H1 (cell line): ENCODE data around the gene FCMR. TPM values are rescaled to one million over a fixed set of nuclear protein-coding genes. Genes with fewer than 3 reads are reported as not detected.

Source experiments
- CTCF ChIA-PET: fragments of 300-600 bp; sonication (Branson Sonifier 250); formaldehyde crosslinking; loops from one replicate; lab custom pipeline; 2021; ENCODE audit not compliant: partially characterized antibody; lab: Charles Lee
- POLR2A ChIA-PET: fragments of 300-600 bp; sonication (Branson Sonifier 250); formaldehyde crosslinking; loops from one replicate; lab custom pipeline; 2021; ENCODE audit warnings: inconsistent platforms; ENCODE audit not compliant: partially characterized antibody; lab: Charles Lee
- DNase-seq, 2 experiments: peaks; one replicate each; pipeline versions ENCODE4 v3.0.0 to v3.0.0-alpha.2; 2010 to 2022; ENCODE audit warnings: low spot score in 2 of 2, low read depth in 1 of 2, mixed read lengths in 1 of 2
- FAIRE-seq: peaks from 2 replicates; lab custom pipeline; 2011; peaks lifted over from hg19 to GRCh38; lab: Jason Lieb, UNC
- H2AFZ ChIP-seq: 2 replicates; pipeline ENCODE4 v1.8.1; 2012; ENCODE audit warnings: low read length, inconsistent platforms
- H2AK5ac ChIP-seq: 2 replicates; pipeline ENCODE4 v1.6.1; 2013; ENCODE audit warnings: low read depth, low read length
- H2BK120ac ChIP-seq: replicated peaks from 2 replicates; pipeline ENCODE3; 2013; ENCODE audit warnings: low read depth, low read length, inconsistent platforms
- H2BK12ac ChIP-seq: 2 replicates; pipeline ENCODE4 v1.6.1; 2013; ENCODE audit warnings: low read depth, low read length
- H2BK15ac ChIP-seq: 2 replicates; pipeline ENCODE4 v1.6.1; 2013; ENCODE audit warnings: low read length
- H2BK20ac ChIP-seq: 2 replicates; pipeline ENCODE4 v1.6.1; 2013; ENCODE audit warnings: low read length
- H2BK5ac ChIP-seq: 2 replicates; pipeline ENCODE4 v1.6.1; 2013; ENCODE audit warnings: low read depth, low read length
- H3K14ac ChIP-seq: 2 replicates; pipeline ENCODE4 v1.6.1; 2013; ENCODE audit warnings: inconsistent platforms; ENCODE audit not compliant: insufficient read length
- H3K18ac ChIP-seq: 2 replicates; pipeline ENCODE4 v1.6.1; 2013; ENCODE audit warnings: low read length; ENCODE audit errors: extremely low read depth
- H3K23ac ChIP-seq: 2 replicates; pipeline ENCODE4 v1.6.1; 2013; ENCODE audit warnings: inconsistent platforms; ENCODE audit not compliant: insufficient read length
- H3K23me2 ChIP-seq: 2 replicates; pipeline ENCODE4 v1.6.1; 2013; ENCODE audit warnings: low read depth, low read length
- H3K27ac ChIP-seq: 2 replicates; pipeline ENCODE4 v1.6.1; 2011; ENCODE audit warnings: low read depth, low read length, inconsistent platforms
- H3K27me3 ChIP-seq, 4 experiments: replicated peaks in 1 of 4; 1 replicate in 1 of 4; 2 replicates in 3 of 4; pipeline versions ENCODE4 v1.6.1 to v1.8.1; 2011 to 2013; ENCODE audit warnings: low read length in 3 of 4, mild to moderate bottlenecking in 3 of 4, inconsistent platforms in 2 of 4, mixed read lengths in 2 of 4, moderate library complexity in 1 of 4; ENCODE audit not compliant: control insufficient read depth in 3 of 4, insufficient read depth in 3 of 4; ENCODE audit errors: extremely low read depth in 1 of 4
- H3K36me3 ChIP-seq, 4 experiments: 2 replicates each; pipeline versions ENCODE4 v1.6.1 to v1.8.1; 2011 to 2013; ENCODE audit warnings: mild to moderate bottlenecking in 4 of 4, low read length in 3 of 4, moderate library complexity in 2 of 4, control low read depth in 1 of 4, inconsistent platforms in 1 of 4; ENCODE audit not compliant: insufficient read depth in 4 of 4, control insufficient read depth in 2 of 4
- H3K4ac ChIP-seq: replicated peaks from 2 replicates; pipeline ENCODE3; 2013; ENCODE audit warnings: low read length, low read depth, mixed read lengths, inconsistent platforms; ENCODE audit not compliant: insufficient read length
- H3K4me1 ChIP-seq, 4 experiments: replicated peaks in 1 of 4; 1 replicate in 1 of 4; 2 replicates in 3 of 4; pipeline versions ENCODE4 v1.6.1 to v1.8.1; 2011 to 2013; ENCODE audit warnings: low read length in 3 of 4, inconsistent platforms in 2 of 4, mixed read lengths in 1 of 4; ENCODE audit not compliant: insufficient read depth in 4 of 4, control insufficient read depth in 3 of 4
- H3K4me2 ChIP-seq, 2 experiments: 2 replicates each; pipeline versions ENCODE4 v1.6.1 to v1.8.1; 2011 to 2013; ENCODE audit warnings: low read depth in 2 of 2, low read length in 2 of 2, control low read depth in 1 of 2, inconsistent platforms in 1 of 2, mild to moderate bottlenecking in 1 of 2; ENCODE audit not compliant: insufficient read depth in 1 of 2
- H3K4me3 ChIP-seq, 4 experiments: fragments of 200-600, 300-600 bp in 1 of 4; sonication (generic), shearing (Covaris generic), sonication (Bioruptor Twin) in 1 of 4; 2 replicates each; pipeline versions ENCODE4 v1.5.1 to v1.8.1; 2011 to 2016; ENCODE audit warnings: low read length in 4 of 4, low read depth in 3 of 4, control low read depth in 2 of 4, inconsistent platforms in 2 of 4, mild to moderate bottlenecking in 2 of 4, mixed read lengths in 1 of 4, moderate library complexity in 1 of 4; ENCODE audit not compliant: insufficient read depth in 2 of 4; ENCODE audit errors: extremely low read depth in 1 of 4
- H3K56ac ChIP-seq: replicated peaks from 2 replicates; pipeline ENCODE3; 2013; ENCODE audit warnings: low read depth, mild to moderate bottlenecking, mixed read lengths, low read length, inconsistent platforms; ENCODE audit not compliant: insufficient read length
- H3K79me1 ChIP-seq: 2 replicates; pipeline ENCODE4 v1.6.1; 2013; ENCODE audit warnings: low read depth, low read length, control low read depth
- H3K79me2 ChIP-seq, 2 experiments: 2 replicates each; pipeline versions ENCODE4 v1.6.1 to v1.8.1; 2012 to 2013; ENCODE audit warnings: low read length in 2 of 2, mild to moderate bottlenecking in 2 of 2, inconsistent platforms in 1 of 2; ENCODE audit not compliant: insufficient read depth in 2 of 2, control insufficient read depth in 1 of 2
- H3K9ac ChIP-seq, 4 experiments: replicated peaks in 1 of 4; 1 replicate in 1 of 4; 2 replicates in 3 of 4; pipeline versions ENCODE4 v1.6.1 to v1.8.1; 2011 to 2013; ENCODE audit warnings: low read depth in 3 of 4, low read length in 3 of 4, control low read depth in 2 of 4, mild to moderate bottlenecking in 2 of 4, moderate library complexity in 2 of 4, inconsistent platforms in 1 of 4; ENCODE audit errors: extremely low read depth in 1 of 4
- H3K9me3 ChIP-seq, 2 experiments: 2 replicates each; pipeline versions ENCODE4 v1.6.1 to v1.8.1; 2012 to 2013; ENCODE audit warnings: mild to moderate bottlenecking in 2 of 2, moderate library complexity in 2 of 2, control low read depth in 1 of 2, inconsistent platforms in 1 of 2, low read depth in 1 of 2, low read length in 1 of 2, mixed read lengths in 1 of 2; ENCODE audit not compliant: insufficient read depth in 2 of 2
- H4K20me1 ChIP-seq, 2 experiments: replicated peaks in 1 of 2; 2 replicates each; pipeline versions ENCODE3 to v1.8.1; 2011 to 2013; ENCODE audit warnings: inconsistent platforms in 2 of 2, low read length in 2 of 2, mild to moderate bottlenecking in 1 of 2; ENCODE audit not compliant: insufficient read depth in 2 of 2, control insufficient read depth in 1 of 2
- H4K5ac ChIP-seq: 2 replicates; pipeline ENCODE4 v1.6.1; 2013; ENCODE audit warnings: low read length, low read depth, mixed read lengths, inconsistent platforms; ENCODE audit not compliant: insufficient read length
- H4K8ac ChIP-seq: 2 replicates; pipeline ENCODE4 v1.8.0; 2013; ENCODE audit warnings: mild to moderate bottlenecking, moderate library complexity, low read length, inconsistent platforms; ENCODE audit not compliant: insufficient read depth; ENCODE audit errors: extremely low read depth
- H4K91ac ChIP-seq: replicated peaks from 2 replicates; pipeline ENCODE3; 2013; ENCODE audit warnings: low read length, mixed read lengths, inconsistent platforms; ENCODE audit not compliant: insufficient read length
- ASH2L ChIP-seq: fragments of 200-600, 300-600 bp; sonication (generic); IDR thresholded peaks from one replicate; pipeline ENCODE4 v1.7.1; 2017; ENCODE audit warnings: low read length
- BRCA1 ChIP-seq: IDR thresholded peaks from 2 replicates; pipeline ENCODE4 v1.6.1; 2012; ENCODE audit warnings: low read depth, low read length, improper control_type of control experiment
- CBX8 ChIP-seq: fragments of 300-800, 300-1000 bp; sonication (generic); IDR thresholded peaks from 2 replicates; pipeline ENCODE4 v1.7.1; 2016; ENCODE audit warnings: low read depth, low read length, borderline replicate concordance
- CHD2 ChIP-seq: IDR thresholded peaks from 2 replicates; pipeline ENCODE4 v1.6.1; 2012; ENCODE audit warnings: low read length, improper control_type of control experiment
- GABPA ChIP-seq: IDR thresholded peaks from 2 replicates; pipeline ENCODE4 v1.6.1; 2011; ENCODE audit warnings: mild to moderate bottlenecking, low read length, moderate library complexity, borderline replicate concordance; ENCODE audit not compliant: insufficient read depth
- JUN ChIP-seq: IDR thresholded peaks from 2 replicates; pipeline ENCODE4 v1.6.1; 2011; ENCODE audit warnings: low read depth, mild to moderate bottlenecking, improper control_type of control experiment, low read length
- KDM5A ChIP-seq: fragments of 200-600 bp; IDR thresholded peaks from 2 replicates; pipeline ENCODE4 v1.7.1; 2012; ENCODE audit warnings: mild to moderate bottlenecking, low read length, inconsistent platforms, mixed read lengths
- POLR2AphosphoS5 ChIP-seq: IDR thresholded peaks from 2 replicates; pipeline ENCODE4 v1.6.1; 2011; ENCODE audit warnings: low read depth, low read length
- SRF ChIP-seq: IDR thresholded peaks from 2 replicates; pipeline ENCODE4 v1.6.1; 2011; ENCODE audit warnings: mild to moderate bottlenecking, low read depth, low read length, moderate library complexity
- TBP ChIP-seq: IDR thresholded peaks from 2 replicates; pipeline ENCODE4 v1.6.1; 2011; ENCODE audit warnings: low read depth, low read length, improper control_type of control experiment
- YY1 ChIP-seq: IDR thresholded peaks from 2 replicates; pipeline ENCODE4 v1.6.1; 2011; ENCODE audit warnings: low read depth, mild to moderate bottlenecking, low read length
- WGBS, 2 experiments: shearing (Covaris generic) in 1 of 2; methylation state at CpG; one replicate each; pipeline versions ENCODE4 v1.1.6 to v1.1.7; 2013 to 2015; ENCODE audit warnings: low lambda C conversion rate in 2 of 2, mixed read lengths in 2 of 2, inconsistent platforms in 1 of 2, low coverage in 1 of 2, missing lambda C conversion rate in 1 of 2; ENCODE audit not compliant: insufficient replicate concordance in 2 of 2, insufficient coverage in 1 of 2, insufficient read length in 1 of 2; ENCODE audit errors: extremely low coverage in 1 of 2, missing lambda C conversion rate in 1 of 2; 5-methylcytosine and 5-hydroxymethylcytosine counted together
- polyA plus RNA-seq, 7 experiments: library from polyadenylated mRNA; depleted of rRNA in 3 of 7; stranded (reverse) in 5 of 7; unstranded in 2 of 7; fragments of >200 nt in 5 of 7; fragments of 200-250 nt in 2 of 7; gene quantifications; 1 replicate in 5 of 7; 2 replicates in 1 of 7; 4 replicates in 1 of 7; pipeline versions ENCODE4 v1.2.1 to v1.2.3, GENCODE V29; 2011 to 2013; ENCODE audit warnings: missing spikeins in 2 of 7, mixed read lengths in 2 of 7
- total RNA-seq: library from RNA; stranded (reverse); fragmentation: NEBNext Ultra II Directional; extraction: Animal tissue kit (Norgen Biotek cat#: 25700); gene quantifications from 2 replicates; pipeline ENCODE4 v1.2.1, GENCODE V29; 2021

Gene FCMR
- total and polyA plus RNA-seq, 2 of the 8 experiments (the other 6 are each of a cell fraction or from before 2014, with no cell fraction given), result 0.53 TPM; not detected in 1

DNA sequence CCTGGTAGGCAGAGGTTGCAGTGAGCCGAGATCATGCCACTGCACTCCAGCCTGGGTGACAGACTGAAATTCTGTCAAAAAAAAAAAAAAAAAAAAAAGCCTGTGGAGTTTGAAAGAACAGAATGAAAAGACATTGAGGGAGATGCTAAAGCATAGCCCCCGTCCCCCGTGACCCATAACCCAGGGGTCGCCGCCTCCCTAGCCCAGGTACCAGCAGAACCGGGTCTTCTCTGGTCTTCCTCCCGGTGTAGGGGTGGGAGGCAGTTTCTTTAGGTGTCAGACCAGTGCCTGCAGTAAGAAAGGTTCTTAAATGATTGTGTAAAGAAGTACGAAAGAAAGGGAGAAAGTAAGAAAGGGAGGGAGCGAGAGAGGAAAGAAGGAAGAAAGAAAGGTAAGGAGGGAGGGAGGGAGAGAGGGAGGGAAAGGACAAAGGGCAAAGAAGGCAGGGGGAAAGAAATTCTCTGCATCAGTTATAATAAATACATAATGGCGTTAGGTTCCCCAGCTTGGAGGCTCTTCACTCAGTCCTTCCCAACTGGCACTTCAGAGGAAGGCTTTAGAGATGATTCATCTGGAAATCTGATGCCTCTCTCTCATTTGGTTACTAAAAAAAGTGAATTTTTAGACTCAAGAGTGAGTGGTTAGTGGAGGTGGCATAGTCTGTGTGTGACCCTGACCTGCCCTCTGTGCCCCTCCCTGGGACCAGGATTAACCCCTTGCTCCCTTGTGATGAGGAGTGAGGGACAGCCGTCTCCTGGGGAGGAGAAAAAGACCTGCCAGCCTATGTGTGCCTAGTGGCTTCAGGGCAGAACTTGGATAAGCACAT is 23.4 kb downstream of the FCMR start:
- no peak overlapping the region for H2AFZ ChIP-seq
- 80 to 100% methylated on average over 2 to 9 of the region's 11 CpGs for WGBS, 2 experiments
- CTCF ChIA-PET, result interaction anchor here (0.6 to 7.2 kb wide), 7 partner anchors 9 to 162 kb away, joined by 3 to 52 read pairs (median 4); partner anchors contain the start of gene IL20

More for the DNA sequence above, 23.4 kb downstream of the FCMR start:
- Histone ChIP-seq H3K4me1 (no peaks in the 10 kb centered on the region; a peak in 1 of 7 replicates), H2BK120ac (no peak overlapping the region), H3K23ac (no peak overlapping the region), H3K14ac (no peak overlapping the region), H3K79me1 (no peaks in the 10 kb centered on the region), H3K18ac (no peak overlapping the region), H4K20me1 (no peaks in the 10 kb centered on the region), H2BK15ac (no peak overlapping the region), H3K23me2 (no peaks in the 10 kb centered on the region), H3K9me3 (no peaks in the 10 kb centered on the region), H3K36me3 (no peaks in the 10 kb centered on the region)
- TF ChIP-seq YY1 (no peak), POLR2AphosphoS5 (no peak), CHD2 (no peak), JUN (no peak), GABPA (no peak), TBP (no peak), BRCA1 (no peak), ASH2L (no peak), CBX8 (no peak), KDM5A (no peak), SRF (no peak)
- TF ChIP-seq, all 59 proteins: peak for 0
- Histone ChIP-seq H2BK20ac (no peak overlapping the region), H2AK5ac (no peak overlapping the region), H3K27ac (no peak overlapping the region), H3K4me2 (no peak overlapping the region), H3K79me2 (no peaks in the 10 kb centered on the region), H3K4me3 (no peak overlapping the region), H3K27me3 (no peaks in the 10 kb centered on the region), H2BK12ac (no peak overlapping the region), H3K9ac (no peak overlapping the region), H4K91ac (no peak overlapping the region), H3K56ac (no peak overlapping the region), H4K5ac (no peak overlapping the region), H2BK5ac (no peak overlapping the region), H4K8ac (no peak overlapping the region), H3K4ac (no peak overlapping the region)
- DNase-seq (no peak), FAIRE-seq (no peak)
- POLR2A ChIA-PET, result interaction anchor here (1.6 kb wide), 1 partner anchor 12 kb away, joined by 4 read pairs; no protein-coding TSS in a partner anchor
